Esophagus muscularis mucosa (tissue), 4 donors: Measurements from ENCODE around the gene MRPL20.

Experiments used
- CTCF ChIP-seq, 3 experiments: fragments of 200-600 bp in 2 of 3; fragments of 450-650 bp in 1 of 3; sonication (generic) in 2 of 3; IDR thresholded peaks; one replicate each; pipeline ENCODE4 v1.5.1; 2017 to 2019; ENCODE audit warnings: antibody characterized with exemption in 3 of 3, mild to moderate bottlenecking in 2 of 3, moderate library complexity in 1 of 3
- EP300 ChIP-seq: sonication (generic); formaldehyde crosslinking; IDR thresholded peaks from one replicate; pipeline ENCODE4 v1.6.1; 2017; ENCODE audit warnings: antibody characterized with exemption
- POLR2AphosphoS5 ChIP-seq, 2 donors: sonication (generic); formaldehyde crosslinking; IDR thresholded peaks; one replicate each; pipeline ENCODE4 v1.6.1; 2017; ENCODE audit warnings: antibody characterized with exemption in 2 of 2

GRCh38 chr1:1393428-1393827 is 13.7 kb downstream of the MRPL20 start:
- TF ChIP-seq CTCF (IDR thresholded peaks at IDR 0.05), result no peak
- TF ChIP-seq POLR2AphosphoS5 (IDR thresholded peaks at IDR 0.05), result no peak
- no peak for TF ChIP-seq EP300
